ENCODE results near the gene KATNAL2. TPM values are rescaled to one million over a fixed set of nuclear protein-coding genes. Genes with fewer than 3 reads are reported as not detected.

KATNAL2 gene
- total and polyA plus RNA-seq, 10 of the 15 experiments (the other 5 are each of a cell fraction or from before 2014, with no cell fraction given) = 0.20 to 2.4 (median 1.7) TPM

DNA sequence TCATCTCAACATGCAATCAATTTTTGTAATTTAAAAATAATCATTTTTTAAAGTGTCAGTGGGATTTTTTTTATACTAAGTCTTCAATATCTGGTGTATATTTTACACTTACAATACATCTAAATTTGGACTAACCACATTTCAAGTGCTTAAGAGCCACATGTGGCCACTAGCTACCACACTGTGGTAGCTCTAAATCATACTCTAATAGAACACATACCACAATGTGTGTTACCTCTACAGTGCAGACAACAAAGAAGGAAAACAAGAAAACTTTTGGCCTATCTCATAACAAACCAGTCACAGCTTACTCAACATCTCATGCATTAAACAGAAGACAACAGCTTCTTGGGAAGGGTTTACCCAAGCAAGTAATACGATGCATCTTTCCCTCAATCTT is 24.6 kb upstream of the KATNAL2 start:
- Histone ChIP-seq H4K20me1 (ENCODE audit: control insufficient read depth, insufficient read depth) (no peaks in the 10 kb centered on the region), H3K27ac (ENCODE audit: control insufficient read depth, insufficient read depth) (no peak overlapping the region), H3K36me3 (ENCODE audit: control insufficient read depth in 2 of 2, insufficient read depth in 2 of 2, low read length in 1 of 2) (peaks cover 0 to 8% of the 10 kb centered on the region in 2 experiments; a peak in 2 of 4 replicates), H3K79me2 (ENCODE audit: control insufficient read depth, insufficient read depth, low read length) (peaks cover 17% of the 10 kb centered on the region), H3K9me3 (replicated peaks; ENCODE audit: control insufficient read depth, insufficient read depth, low read length) (peaks cover 13% of the 10 kb centered on the region), H2AFZ (ENCODE audit: control insufficient read depth, low read depth, low read length) (no peak overlapping the region), H3K4me1 (ENCODE audit: control insufficient read depth, insufficient read depth, low read length) (peaks cover 32% of the 10 kb centered on the region), H3K4me2 (ENCODE audit: control insufficient read depth, insufficient read depth) (no peak overlapping the region), H3K9ac (ENCODE audit: control insufficient read depth, insufficient read depth, low read length) (no peak overlapping the region), H3K27me3 (replicated peaks in 1 of 2; ENCODE audit: control insufficient read depth in 2 of 2, insufficient read depth in 2 of 2, low read length in 1 of 2) (no peaks in the 10 kb centered on the region), H3K4me3 (no peak overlapping the region)
- ChIA-PET POLR2A (interaction anchor here (1.1 to 1.3 kb wide), 2 partner anchors 25 to 33 kb away, joined by 3 to 7 read pairs; partner anchors contain the start of genes KATNAL2 and PIAS2), CTCF (interaction anchor here (0.5 to 1.5 kb wide), 5 partner anchors 18 to 63 kb away, joined by 3 to 8 read pairs (median 4); partner anchors contain the start of genes KATNAL2 and PIAS2), RAD21 (ENCODE audit: unreplicated experiment) (interaction anchor here (0.7 to 2.2 kb wide), 7 partner anchors 21 to 106 kb away, joined by 3 to 13 read pairs (median 6); partner anchors contain the start of genes KATNAL2 and PIAS2), SMC1A (ENCODE audit: uncharacterized antibody, unreplicated experiment) (interaction anchor here (0.7 to 1.5 kb wide), 9 partner anchors 19 to 95 kb away, joined by 3 to 7 read pairs (median 5); partner anchors contain the start of genes KATNAL2 and PIAS2)
- in situ Hi-C loops (cut with MboI) = no loop called here
- intact Hi-C loops (cut with micrococcal nuclease; ENCODE audit: unreplicated experiment) = no loop called here
- DNase-seq (ENCODE audit: low read depth, low spot score) (peak; percentile 60), ATAC-seq (peak; percentile 84), FAIRE-seq (no peak)
- BruUV-seq (replicated peaks) = no TSS peak
- WGBS (ENCODE audit: insufficient coverage, insufficient replicate concordance, low lambda C conversion rate, missing lambda C conversion rate) = 60% methylated on average over 1 of the region's 1 CpG
- TF ChIP-seq SRF (IDR thresholded peaks at IDR 0.05; ENCODE audit: low read depth in 2 of 2, low read length in 2 of 2) = no peak
- TF ChIP-seq EZH2 (IDR thresholded peaks at IDR 0.05; ENCODE audit: borderline replicate concordance, control insufficient read depth, low read depth, low read length) = 0 out of 2 replicates have a peak, but pooled peaks have one; percentile 25
- TF ChIP-seq CBFB (IDR thresholded peaks at IDR 0.05; ENCODE audit: low read depth) = peak; percentile 98
- TF ChIP-seq ZBED1 (IDR thresholded peaks at IDR 0.05; ENCODE audit: borderline replicate concordance) = peak; percentile 50; the same call in 1 of the 2 replicates
- TF ChIP-seq EP300 (IDR thresholded peaks at IDR 0.05; ENCODE audit: borderline replicate concordance in 1 of 2, control insufficient read depth in 1 of 2, low read depth in 2 of 2, low read length in 2 of 2) = peak; percentile 68 to 79; a peak in 3 of 4 replicates
- TF ChIP-seq WRNIP1 (IDR thresholded peaks at IDR 0.05; ENCODE audit: borderline replicate concordance, low read depth, low read length) = no peak
- TF ChIP-seq, protein P1, sequence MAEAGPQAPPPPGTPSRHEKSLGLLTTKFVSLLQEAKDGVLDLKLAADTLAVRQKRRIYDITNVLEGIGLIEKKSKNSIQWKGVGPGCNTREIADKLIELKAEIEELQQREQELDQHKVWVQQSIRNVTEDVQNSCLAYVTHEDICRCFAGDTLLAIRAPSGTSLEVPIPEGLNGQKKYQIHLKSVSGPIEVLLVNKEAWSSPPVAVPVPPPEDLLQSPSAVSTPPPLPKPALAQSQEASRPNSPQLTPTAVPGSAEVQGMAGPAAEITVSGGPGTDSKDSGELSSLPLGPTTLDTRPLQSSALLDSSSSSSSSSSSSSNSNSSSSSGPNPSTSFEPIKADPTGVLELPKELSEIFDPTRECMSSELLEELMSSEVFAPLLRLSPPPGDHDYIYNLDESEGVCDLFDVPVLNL (IDR thresholded peaks at IDR 0.05; ENCODE audit: low read depth, low read length) = no peak
- TF ChIP-seq, protein P2, sequence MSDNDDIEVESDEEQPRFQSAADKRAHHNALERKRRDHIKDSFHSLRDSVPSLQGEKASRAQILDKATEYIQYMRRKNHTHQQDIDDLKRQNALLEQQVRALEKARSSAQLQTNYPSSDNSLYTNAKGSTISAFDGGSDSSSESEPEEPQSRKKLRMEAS (IDR thresholded peaks at IDR 0.05; ENCODE audit: low read depth, low read length) = no peak
- TF ChIP-seq NR2F1 (conservative IDR thresholded peaks at IDR 0.05) = peak; percentile 43; the same call in 1 of the 2 replicates
- no peak for TF ChIP-seq POLR2AphosphoS2 (IDR thresholded peaks at IDR 0.05; ENCODE audit: low read depth, low read length)
- TF ChIP-seq GABPA (IDR thresholded peaks at IDR 0.05; ENCODE audit: low read depth) = 0 out of 2 replicates have a peak, but pooled peaks have one; percentile 29
- TF ChIP-seq IKZF2 (IDR thresholded peaks at IDR 0.05) = peak; percentile 71 to 79; a peak in 3 of 4 replicates
- TF ChIP-seq, protein P3, sequence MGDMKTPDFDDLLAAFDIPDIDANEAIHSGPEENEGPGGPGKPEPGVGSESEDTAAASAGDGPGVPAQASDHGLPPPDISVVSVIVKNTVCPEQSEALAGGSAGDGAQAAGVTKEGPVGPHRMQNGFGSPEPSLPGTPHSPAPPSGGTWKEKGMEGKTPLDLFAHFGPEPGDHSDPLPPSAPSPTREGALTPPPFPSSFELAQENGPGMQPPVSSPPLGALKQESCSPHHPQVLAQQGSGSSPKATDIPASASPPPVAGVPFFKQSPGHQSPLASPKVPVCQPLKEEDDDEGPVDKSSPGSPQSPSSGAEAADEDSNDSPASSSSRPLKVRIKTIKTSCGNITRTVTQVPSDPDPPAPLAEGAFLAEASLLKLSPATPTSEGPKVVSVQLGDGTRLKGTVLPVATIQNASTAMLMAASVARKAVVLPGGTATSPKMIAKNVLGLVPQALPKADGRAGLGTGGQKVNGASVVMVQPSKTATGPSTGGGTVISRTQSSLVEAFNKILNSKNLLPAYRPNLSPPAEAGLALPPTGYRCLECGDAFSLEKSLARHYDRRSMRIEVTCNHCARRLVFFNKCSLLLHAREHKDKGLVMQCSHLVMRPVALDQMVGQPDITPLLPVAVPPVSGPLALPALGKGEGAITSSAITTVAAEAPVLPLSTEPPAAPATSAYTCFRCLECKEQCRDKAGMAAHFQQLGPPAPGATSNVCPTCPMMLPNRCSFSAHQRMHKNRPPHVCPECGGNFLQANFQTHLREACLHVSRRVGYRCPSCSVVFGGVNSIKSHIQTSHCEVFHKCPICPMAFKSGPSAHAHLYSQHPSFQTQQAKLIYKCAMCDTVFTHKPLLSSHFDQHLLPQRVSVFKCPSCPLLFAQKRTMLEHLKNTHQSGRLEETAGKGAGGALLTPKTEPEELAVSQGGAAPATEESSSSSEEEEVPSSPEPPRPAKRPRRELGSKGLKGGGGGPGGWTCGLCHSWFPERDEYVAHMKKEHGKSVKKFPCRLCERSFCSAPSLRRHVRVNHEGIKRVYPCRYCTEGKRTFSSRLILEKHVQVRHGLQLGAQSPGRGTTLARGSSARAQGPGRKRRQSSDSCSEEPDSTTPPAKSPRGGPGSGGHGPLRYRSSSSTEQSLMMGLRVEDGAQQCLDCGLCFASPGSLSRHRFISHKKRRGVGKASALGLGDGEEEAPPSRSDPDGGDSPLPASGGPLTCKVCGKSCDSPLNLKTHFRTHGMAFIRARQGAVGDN (IDR thresholded peaks at IDR 0.05) = no peak
- TF ChIP-seq TBL1XR1 (IDR thresholded peaks at IDR 0.05; ENCODE audit: low read depth, low read length) = peak; percentile 58; the same call in 1 of the 2 replicates
- TF ChIP-seq MTA2 (IDR thresholded peaks at IDR 0.05; ENCODE audit: low read depth) = peak; percentile 93
- TF ChIP-seq YBX1 (IDR thresholded peaks at IDR 0.05) = no peak
- peak; percentile 30; the same call in 1 of the 2 replicates for TF ChIP-seq IRF4 (IDR thresholded peaks at IDR 0.05; ENCODE audit: low read depth, low read length)
- TF ChIP-seq, protein P4, sequence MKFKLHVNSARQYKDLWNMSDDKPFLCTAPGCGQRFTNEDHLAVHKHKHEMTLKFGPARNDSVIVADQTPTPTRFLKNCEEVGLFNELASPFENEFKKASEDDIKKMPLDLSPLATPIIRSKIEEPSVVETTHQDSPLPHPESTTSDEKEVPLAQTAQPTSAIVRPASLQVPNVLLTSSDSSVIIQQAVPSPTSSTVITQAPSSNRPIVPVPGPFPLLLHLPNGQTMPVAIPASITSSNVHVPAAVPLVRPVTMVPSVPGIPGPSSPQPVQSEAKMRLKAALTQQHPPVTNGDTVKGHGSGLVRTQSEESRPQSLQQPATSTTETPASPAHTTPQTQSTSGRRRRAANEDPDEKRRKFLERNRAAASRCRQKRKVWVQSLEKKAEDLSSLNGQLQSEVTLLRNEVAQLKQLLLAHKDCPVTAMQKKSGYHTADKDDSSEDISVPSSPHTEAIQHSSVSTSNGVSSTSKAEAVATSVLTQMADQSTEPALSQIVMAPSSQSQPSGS (IDR thresholded peaks at IDR 0.05; ENCODE audit: low read length) = peak; percentile 81
